Measurements from ENCODE around the gene RNF115. TPM values are rescaled to one million over a fixed set of nuclear protein-coding genes. Genes with fewer than 3 reads are reported as not detected.

RNF115 gene
- total and polyA plus RNA-seq, 2 of the 4 experiments (the other 2 are of a cell fraction) = 13.5 to 22.9 TPM

DNA sequence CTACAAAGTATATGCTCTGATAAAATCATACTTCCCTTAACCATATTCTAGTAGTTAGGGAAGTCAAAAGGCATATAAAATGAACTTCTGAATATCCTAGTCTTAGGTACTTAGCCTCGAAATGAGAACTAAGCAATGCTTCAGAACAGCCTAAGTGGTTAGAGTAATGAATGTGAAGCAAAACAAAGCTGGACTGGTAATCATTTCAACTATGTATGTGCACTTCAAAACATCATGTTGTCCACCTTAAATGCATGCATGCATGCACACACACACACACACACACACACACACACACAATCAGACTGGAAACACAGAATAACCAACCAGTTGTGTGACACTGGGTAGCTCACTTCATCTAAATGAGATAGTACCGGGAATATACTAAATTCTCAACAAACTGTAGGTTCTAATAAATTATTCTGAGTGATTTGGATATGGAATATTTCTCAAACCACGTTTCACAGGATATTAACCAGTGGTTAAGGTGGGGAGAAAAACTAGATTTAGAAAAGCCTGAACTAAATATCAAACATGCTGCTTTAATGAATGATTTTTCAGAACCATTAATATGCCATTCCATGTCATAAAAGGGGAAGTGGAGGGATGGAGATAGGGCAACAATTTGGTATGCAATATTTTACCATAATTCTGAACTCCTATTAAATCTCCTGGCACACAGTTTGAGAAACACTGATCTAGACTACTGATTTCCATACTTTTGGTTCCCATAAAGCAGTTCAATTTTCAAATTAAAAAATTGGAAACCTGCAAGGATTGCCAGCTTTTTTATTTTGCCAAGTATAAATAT is 19.5 kb downstream of the RNF115 start:
- Histone ChIP-seq H4K5ac (ENCODE audit: low read depth, low read length) (no peak overlapping the region), H3K9me1 (ENCODE audit: insufficient read depth, low read length) (peaks cover 6% of the 10 kb centered on the region; the same call in 1 of the 2 replicates), H2AK9ac (replicated peaks; ENCODE audit: low read depth, low read length, poor library complexity) (no peak overlapping the region), H3K27me3 (ENCODE audit: control insufficient read depth, insufficient read depth, low read length) (no peaks in the 10 kb centered on the region), H2BK5ac (ENCODE audit: low read depth, low read length, poor library complexity, severe bottlenecking) (peak overlapping the region; percentile 31), H3K56ac (ENCODE audit: extremely low read depth, insufficient read depth, low read length) (no peak overlapping the region), H3K23ac (ENCODE audit: low read depth, low read length) (no peak overlapping the region), H4K20me1 (ENCODE audit: insufficient read depth, low read length) (peaks cover 73% of the 10 kb centered on the region), H2BK15ac (ENCODE audit: low read depth, low read length) (no peak overlapping the region), H3K4me3 (ENCODE audit: insufficient read depth, low read depth, low read length) (no peak overlapping the region), H3K4ac (ENCODE audit: low read depth, low read length) (no peak overlapping the region), H3K4me2 (ENCODE audit: low read depth, low read length) (peak overlapping the region; percentile 30; the same call in 1 of the 2 replicates), H2AK5ac (ENCODE audit: low read depth, low read length) (peak overlapping the region; percentile 70; the same call in 1 of the 2 replicates), H2BK120ac (ENCODE audit: low read depth, low read length) (no peak overlapping the region), H3K18ac (ENCODE audit: low read depth, low read length) (no peak overlapping the region), H3K27ac (ENCODE audit: insufficient read depth, low read length) (no peak overlapping the region), H4K91ac (ENCODE audit: insufficient read depth, low read depth, low read length) (no peak overlapping the region), H3K14ac (replicated peaks; ENCODE audit: low read depth, low read length) (no peak overlapping the region), H3K9me3 (ENCODE audit: control insufficient read depth, insufficient read depth, low read length) (no peaks in the 10 kb centered on the region), H3K4me1 (ENCODE audit: control insufficient read depth, insufficient read depth, low read length) (peaks cover 10% of the 10 kb centered on the region), H3K79me1 (ENCODE audit: low read depth in 1 of 2, low read length in 2 of 2) (peaks cover 16 to 66% of the 10 kb centered on the region in 2 experiments), H4K8ac (ENCODE audit: low read depth in 2 of 2, low read length in 2 of 2) (no peak overlapping the region; a peak in 1 of 4 replicates), H3K36me3 (ENCODE audit: control insufficient read depth, insufficient read depth, low read length) (no peaks in the 10 kb centered on the region), H2BK20ac (ENCODE audit: low read depth, low read length) (no peak overlapping the region), H2AFZ (replicated peaks; ENCODE audit: low read length, poor library complexity) (no peak overlapping the region), H3K9ac (ENCODE audit: low read depth, low read length) (no peak overlapping the region)
- CTCF ChIA-PET = interaction anchor here (0.7 kb wide), 2 partner anchors 48 to 156 kb away, joined by 3 to 5 read pairs; no protein-coding TSS in a partner anchor
- ATAC-seq (ENCODE audit: low read depth) (peak; percentile 12), DNase-seq (no peak)
- WGBS, 2 experiments (ENCODE audit: extremely low coverage in 2 of 2, insufficient read length in 1 of 2) = no CpG with 5 or more reads among the region's 3 CpGs
- dilution Hi-C loops (cut with HindIII; ENCODE audit: low sequenced_read_pairs, unreplicated experiment) = no loop called here
- POLR2A ChIA-PET (ENCODE audit: unreplicated experiment) = no interaction called here
- intact Hi-C loops (cut with micrococcal nuclease) = no loop called here
- no TSS peak for BruUV-seq (replicated peaks)
- in situ Hi-C loops (cut with MboI; ENCODE audit: low sequenced_read_pairs) = no loop called here
- TF ChIP-seq SMC3 (IDR thresholded peaks at IDR 0.05; ENCODE audit: low read depth, low read length) = no peak

Measured in IMR-90 (cell line).